ENCODE measurements around the gene PTK7. TPM values are rescaled to one million over a fixed set of nuclear protein-coding genes. Genes with fewer than 3 reads are reported as not detected.

The PTK7 gene
- total and polyA plus RNA-seq, 2 experiments from 2014 or later, result 46.1 to 147 TPM

DNA sequence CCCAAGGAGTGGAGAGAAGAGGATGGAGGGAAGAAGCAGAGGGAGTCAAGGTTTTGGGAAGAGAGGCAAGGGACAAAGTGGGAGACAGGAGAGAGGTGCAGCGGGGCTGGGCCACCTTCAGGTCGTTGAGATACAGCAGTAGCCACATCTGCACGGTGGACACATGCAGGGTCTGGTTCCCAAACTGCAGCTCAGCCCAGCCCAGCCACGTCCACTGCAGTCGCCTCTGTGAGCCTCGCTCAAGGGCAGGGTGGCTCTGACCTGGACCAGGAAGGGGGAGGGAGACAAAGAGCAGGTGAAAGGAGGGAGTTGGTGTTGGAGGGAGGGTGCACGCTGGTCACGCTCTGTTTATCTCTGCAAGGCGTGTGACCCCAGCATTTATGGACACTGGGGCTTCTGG is 37.4 kb upstream of the PTK7 start:
- no peak overlapping the region for H3K4me3 ChIP-seq
- peaks cover 4% of the 10 kb centered on the region; the same call in 1 of the 2 replicates for H4K20me1 ChIP-seq (replicated peaks; ENCODE audit: insufficient read depth)
- no peak for DNase-seq (ENCODE audit: low spot score)
- Mint-ChIP-seq H3K9me3 (no peaks in the 10 kb centered on the region), H3K4me1 (no peaks in the 10 kb centered on the region), H3K27me3 (ENCODE audit: insufficient read depth, low read depth, poor library complexity) (peaks cover 6% of the 10 kb centered on the region), H3K4me3 (no peak overlapping the region), H3K36me3 (ENCODE audit: low read depth) (peaks cover 51% of the 10 kb centered on the region), H3K27ac (no peak overlapping the region)
- H3K27ac ChIP-seq (ENCODE audit: low read depth), result no peak overlapping the region
- no peaks in the 10 kb centered on the region for H3K9me2 ChIP-seq (ENCODE audit: insufficient read depth)
- no peaks in the 10 kb centered on the region for H3K36me3 ChIP-seq (ENCODE audit: insufficient read depth)
- H2AFZ ChIP-seq, result no peak overlapping the region
- no peaks in the 10 kb centered on the region for H3K79me2 ChIP-seq (replicated peaks; ENCODE audit: insufficient read depth)
- TF ChIP-seq EZH2phosphoT487 (IDR thresholded peaks at IDR 0.05; ENCODE audit: unreplicated experiment) (no peak), ZNF114 (CRISPR knock-in tag; IDR thresholded peaks at IDR 0.05) (no peak), NANOG (IDR thresholded peaks at IDR 0.05; ENCODE audit: borderline replicate concordance) (no peak), STAT1 (IDR thresholded peaks at IDR 0.05; ENCODE audit: unreplicated experiment) (no peak), JUNB (IDR thresholded peaks at IDR 0.05; ENCODE audit: unreplicated experiment) (no peak), ZNF331 (CRISPR knock-in tag; IDR thresholded peaks at IDR 0.05; ENCODE audit: low read depth) (no peak), CREB1 (CRISPR knock-in tag; IDR thresholded peaks at IDR 0.05; ENCODE audit: low read depth) (no peak), POLR2AphosphoS5 (IDR thresholded peaks at IDR 0.05; ENCODE audit: low read depth) (no peak), EZH2 (IDR thresholded peaks at IDR 0.05; ENCODE audit: low read depth, unreplicated experiment) (no peak)
- TF ChIP-seq, protein P1, sequence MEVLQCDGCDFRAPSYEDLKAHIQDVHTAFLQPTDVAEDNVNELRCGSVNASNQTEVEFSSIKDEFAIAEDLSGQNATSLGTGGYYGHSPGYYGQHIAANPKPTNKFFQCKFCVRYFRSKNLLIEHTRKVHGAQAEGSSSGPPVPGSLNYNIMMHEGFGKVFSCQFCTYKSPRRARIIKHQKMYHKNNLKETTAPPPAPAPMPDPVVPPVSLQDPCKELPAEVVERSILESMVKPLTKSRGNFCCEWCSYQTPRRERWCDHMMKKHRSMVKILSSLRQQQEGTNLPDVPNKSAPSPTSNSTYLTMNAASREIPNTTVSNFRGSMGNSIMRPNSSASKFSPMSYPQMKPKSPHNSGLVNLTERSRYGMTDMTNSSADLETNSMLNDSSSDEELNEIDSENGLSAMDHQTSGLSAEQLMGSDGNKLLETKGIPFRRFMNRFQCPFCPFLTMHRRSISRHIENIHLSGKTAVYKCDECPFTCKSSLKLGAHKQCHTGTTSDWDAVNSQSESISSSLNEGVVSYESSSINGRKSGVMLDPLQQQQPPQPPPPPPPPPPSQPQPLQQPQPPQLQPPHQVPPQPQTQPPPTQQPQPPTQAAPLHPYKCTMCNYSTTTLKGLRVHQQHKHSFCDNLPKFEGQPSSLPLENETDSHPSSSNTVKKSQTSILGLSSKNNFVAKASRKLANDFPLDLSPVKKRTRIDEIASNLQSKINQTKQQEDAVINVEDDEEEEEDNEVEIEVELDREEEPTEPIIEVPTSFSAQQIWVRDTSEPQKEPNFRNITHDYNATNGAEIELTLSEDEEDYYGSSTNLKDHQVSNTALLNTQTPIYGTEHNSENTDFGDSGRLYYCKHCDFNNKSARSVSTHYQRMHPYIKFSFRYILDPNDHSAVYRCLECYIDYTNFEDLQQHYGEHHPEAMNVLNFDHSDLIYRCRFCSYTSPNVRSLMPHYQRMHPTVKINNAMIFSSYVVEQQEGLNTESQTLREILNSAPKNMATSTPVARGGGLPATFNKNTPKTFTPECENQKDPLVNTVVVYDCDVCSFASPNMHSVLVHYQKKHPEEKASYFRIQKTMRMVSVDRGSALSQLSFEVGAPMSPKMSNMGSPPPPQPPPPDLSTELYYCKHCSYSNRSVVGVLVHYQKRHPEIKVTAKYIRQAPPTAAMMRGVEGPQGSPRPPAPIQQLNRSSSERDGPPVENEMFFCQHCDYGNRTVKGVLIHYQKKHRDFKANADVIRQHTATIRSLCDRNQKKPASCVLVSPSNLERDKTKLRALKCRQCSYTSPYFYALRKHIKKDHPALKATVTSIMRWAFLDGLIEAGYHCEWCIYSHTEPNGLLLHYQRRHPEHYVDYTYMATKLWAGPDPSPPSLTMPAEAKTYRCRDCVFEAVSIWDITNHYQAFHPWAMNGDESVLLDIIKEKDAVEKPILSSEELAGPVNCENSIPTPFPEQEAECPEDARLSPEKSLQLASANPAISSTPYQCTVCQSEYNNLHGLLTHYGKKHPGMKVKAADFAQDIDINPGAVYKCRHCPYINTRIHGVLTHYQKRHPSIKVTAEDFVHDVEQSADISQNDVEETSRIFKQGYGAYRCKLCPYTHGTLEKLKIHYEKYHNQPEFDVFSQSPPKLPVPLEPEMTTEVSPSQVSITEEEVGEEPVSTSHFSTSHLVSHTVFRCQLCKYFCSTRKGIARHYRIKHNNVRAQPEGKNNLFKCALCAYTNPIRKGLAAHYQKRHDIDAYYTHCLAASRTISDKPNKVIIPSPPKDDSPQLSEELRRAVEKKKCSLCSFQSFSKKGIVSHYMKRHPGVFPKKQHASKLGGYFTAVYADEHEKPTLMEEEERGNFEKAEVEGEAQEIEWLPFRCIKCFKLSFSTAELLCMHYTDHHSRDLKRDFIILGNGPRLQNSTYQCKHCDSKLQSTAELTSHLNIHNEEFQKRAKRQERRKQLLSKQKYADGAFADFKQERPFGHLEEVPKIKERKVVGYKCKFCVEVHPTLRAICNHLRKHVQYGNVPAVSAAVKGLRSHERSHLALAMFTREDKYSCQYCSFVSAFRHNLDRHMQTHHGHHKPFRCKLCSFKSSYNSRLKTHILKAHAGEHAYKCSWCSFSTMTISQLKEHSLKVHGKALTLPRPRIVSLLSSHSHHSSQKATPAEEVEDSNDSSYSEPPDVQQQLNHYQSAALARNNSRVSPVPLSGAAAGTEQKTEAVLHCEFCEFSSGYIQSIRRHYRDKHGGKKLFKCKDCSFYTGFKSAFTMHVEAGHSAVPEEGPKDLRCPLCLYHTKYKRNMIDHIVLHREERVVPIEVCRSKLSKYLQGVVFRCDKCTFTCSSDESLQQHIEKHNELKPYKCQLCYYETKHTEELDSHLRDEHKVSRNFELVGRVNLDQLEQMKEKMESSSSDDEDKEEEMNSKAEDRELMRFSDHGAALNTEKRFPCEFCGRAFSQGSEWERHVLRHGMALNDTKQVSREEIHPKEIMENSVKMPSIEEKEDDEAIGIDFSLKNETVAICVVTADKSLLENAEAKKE (CRISPR knock-in tag; IDR thresholded peaks at IDR 0.05), result no peak
- TF ChIP-seq, protein P2, sequence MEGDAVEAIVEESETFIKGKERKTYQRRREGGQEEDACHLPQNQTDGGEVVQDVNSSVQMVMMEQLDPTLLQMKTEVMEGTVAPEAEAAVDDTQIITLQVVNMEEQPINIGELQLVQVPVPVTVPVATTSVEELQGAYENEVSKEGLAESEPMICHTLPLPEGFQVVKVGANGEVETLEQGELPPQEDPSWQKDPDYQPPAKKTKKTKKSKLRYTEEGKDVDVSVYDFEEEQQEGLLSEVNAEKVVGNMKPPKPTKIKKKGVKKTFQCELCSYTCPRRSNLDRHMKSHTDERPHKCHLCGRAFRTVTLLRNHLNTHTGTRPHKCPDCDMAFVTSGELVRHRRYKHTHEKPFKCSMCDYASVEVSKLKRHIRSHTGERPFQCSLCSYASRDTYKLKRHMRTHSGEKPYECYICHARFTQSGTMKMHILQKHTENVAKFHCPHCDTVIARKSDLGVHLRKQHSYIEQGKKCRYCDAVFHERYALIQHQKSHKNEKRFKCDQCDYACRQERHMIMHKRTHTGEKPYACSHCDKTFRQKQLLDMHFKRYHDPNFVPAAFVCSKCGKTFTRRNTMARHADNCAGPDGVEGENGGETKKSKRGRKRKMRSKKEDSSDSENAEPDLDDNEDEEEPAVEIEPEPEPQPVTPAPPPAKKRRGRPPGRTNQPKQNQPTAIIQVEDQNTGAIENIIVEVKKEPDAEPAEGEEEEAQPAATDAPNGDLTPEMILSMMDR (conservative IDR thresholded peaks at IDR 0.05; ENCODE audit: low read depth in 2 of 2), result no peak
- no peaks in the 10 kb centered on the region for H3K4me1 ChIP-seq (ENCODE audit: insufficient read depth)
- H3K27me3 ChIP-seq (ENCODE audit: insufficient read depth), result no peaks in the 10 kb centered on the region
- no peak for ATAC-seq
- H3K4me2 ChIP-seq, result no peak overlapping the region
- 0 out of 2 replicates have a peak, but pooled peaks cover 5% of the 10 kb centered on the region for H3F3A ChIP-seq (replicated peaks; ENCODE audit: low read depth)

All from GM23338 (cell line).